GM18951 (cell line): Measurements from ENCODE around the gene VILL.

Source experiments
- POLR2A ChIP-seq: IDR thresholded peaks from 4 replicates; pipeline ENCODE4 v1.6.1; 2011; ENCODE audit warnings: mild to moderate bottlenecking; ENCODE audit not compliant: insufficient read length, insufficient read depth; ENCODE audit errors: extremely low read depth
- in situ Hi-C: fragments of 300-500 bp; cut with MboI; formaldehyde crosslinking; loops from one replicate; pipeline ENCODE4 v1.12.0; 2022; ENCODE audit warnings: low sequenced_read_pairs, mixed read lengths, inconsistent platforms; ENCODE audit not compliant: unreplicated experiment

VILL gene

DNA sequence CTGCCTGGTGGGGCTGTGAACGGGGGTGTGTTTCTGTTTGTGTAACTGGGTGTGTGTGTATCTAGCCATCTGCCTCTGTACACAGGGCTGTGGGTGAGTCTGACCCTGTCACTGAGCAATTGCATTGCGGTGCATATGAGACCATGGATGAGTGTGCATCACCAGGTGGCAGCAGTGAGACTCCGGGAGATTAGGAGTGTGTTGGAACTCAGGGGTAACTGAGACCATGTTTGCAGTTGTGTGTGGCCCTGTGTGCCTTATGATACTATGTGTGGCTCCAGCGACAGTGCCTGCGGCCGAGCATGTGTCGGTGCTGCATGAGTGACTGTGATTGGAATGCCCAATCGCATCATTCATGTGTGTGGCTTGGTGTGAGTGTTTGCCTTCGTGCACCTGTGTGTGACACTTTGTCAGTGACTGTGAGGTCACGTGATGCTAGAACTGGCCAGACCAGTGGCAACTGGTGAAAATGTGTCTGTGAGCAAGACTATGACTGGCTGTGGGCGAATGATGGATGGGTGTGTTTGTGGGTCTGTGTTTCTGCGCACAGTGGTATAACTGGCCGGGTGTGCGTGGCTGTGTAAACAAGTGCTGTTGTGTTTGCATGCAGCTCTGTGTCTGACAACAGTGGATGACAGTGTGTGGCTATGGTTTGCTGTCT, 14.0 kb downstream of the VILL start:
- no peak for TF ChIP-seq POLR2A
- in situ Hi-C loops: no loop called here

- in situ Hi-C loops: no loop called here
- no peak for TF ChIP-seq POLR2A
Observed at GRCh38 chr3:38005076-38006020, 14.8 kb downstream of the VILL start.

DNA sequence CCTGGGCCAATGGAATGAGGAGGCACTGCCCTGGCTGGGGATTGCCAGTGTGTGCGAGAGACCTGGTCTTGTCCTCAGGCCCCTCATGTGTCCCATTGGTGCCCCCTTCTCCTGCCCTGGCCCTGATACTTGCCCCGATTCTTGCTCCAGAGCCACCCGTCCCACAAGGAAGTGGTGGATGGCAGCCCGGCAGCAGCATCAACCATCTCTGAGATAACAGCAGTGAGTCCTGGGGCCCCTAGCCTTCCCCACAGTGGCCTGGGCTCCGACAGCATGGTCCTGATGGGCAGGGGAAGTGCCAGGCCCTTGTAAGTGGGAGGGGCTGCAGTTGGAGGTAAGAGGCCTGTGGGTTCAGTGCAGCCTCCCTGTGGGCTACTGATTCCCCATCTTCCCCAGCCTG, 15.4 kb downstream of the VILL start:
- no peak for TF ChIP-seq POLR2A
- in situ Hi-C loops: no loop called here

DNA sequence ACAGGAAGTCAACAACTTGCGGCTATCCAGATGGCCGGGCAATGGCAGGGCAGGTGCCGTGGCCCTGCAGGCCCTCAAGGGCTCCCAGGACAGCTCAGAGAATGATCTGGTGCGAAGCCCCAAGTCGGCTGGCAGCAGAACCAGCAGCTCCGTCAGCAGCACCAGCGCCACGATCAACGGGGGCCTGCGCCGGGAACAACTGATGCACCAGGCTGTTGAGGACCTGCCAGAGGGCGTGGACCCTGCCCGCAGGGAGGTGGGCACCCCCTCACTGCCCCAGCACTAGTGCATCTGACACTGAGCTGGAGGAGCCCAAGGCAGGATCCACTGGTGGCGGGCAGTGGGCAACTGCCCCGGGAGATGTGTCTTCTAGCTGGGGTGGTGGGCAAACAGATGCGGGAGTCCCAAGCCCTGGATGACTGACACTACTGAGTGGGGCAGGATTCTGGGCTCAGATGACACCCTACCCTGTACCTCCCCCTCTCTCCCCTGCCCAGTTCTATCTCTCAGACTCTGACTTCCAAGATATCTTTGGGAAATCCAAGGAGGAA, 15.9 kb downstream of the VILL start:
- TF ChIP-seq POLR2A: no peak
- in situ Hi-C loops: no loop called here

DNA sequence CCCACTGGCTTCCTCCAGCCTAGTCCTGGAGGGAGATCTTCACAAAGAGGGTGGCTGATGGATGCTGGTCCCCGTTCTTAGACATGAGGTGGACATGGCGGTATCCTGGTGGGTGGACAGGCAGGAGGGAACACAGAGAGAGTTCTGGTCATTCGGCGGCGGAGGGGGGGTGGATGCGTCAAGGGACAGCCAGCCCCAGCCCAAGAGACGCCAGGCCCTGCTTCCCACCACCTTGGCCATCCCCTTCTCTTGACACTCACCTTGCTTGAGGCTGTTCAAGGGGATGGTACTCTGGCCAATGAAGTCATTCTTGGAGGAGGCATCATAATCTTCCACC, 17.1 kb downstream of the VILL start:
- in situ Hi-C loops: no loop called here
- no peak for TF ChIP-seq POLR2A

- in situ Hi-C loops: no loop called here
- no peak for TF ChIP-seq POLR2A
Observed at GRCh38 chr3:38008191-38008701, 17.7 kb downstream of the VILL start.

GRCh38 chr3:38008971-38009580, 18.5 kb downstream of the VILL start:
- in situ Hi-C loops: no loop called here
- TF ChIP-seq POLR2A: no peak

- no peak for TF ChIP-seq POLR2A
- in situ Hi-C loops: no loop called here
Observed at GRCh38 chr3:38009807-38010591, 19.4 kb downstream of the VILL start.

DNA sequence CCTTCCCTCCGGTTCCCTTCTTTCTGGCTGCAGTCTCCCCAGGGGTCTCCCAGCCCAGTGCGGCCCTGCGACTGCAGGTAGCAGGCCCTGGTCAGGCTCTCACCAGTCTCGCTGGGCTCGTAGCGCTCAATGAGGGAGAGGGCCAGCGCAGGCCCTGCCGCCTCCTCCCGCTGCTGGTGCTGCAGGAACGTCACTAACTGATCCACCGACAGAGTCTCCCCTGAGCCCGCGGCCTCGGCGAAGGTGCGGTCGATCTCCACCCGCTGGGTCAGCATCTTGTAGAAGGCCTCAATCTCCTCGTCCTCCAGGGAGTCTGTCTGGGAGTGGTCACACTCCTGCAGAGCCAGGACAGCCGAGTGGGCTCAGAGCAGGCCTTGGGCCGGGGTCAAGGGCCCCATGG, 20.5 kb downstream of the VILL start:
- in situ Hi-C loops: no loop called here

GRCh38 chr3:38015485-38015884, 24.9 kb downstream of the VILL start:
- in situ Hi-C loops: no loop called here
- TF ChIP-seq POLR2A: no peak

More for the DNA sequence above, 20.5 kb downstream of the VILL start:
- TF ChIP-seq POLR2A: no peak

DNA sequence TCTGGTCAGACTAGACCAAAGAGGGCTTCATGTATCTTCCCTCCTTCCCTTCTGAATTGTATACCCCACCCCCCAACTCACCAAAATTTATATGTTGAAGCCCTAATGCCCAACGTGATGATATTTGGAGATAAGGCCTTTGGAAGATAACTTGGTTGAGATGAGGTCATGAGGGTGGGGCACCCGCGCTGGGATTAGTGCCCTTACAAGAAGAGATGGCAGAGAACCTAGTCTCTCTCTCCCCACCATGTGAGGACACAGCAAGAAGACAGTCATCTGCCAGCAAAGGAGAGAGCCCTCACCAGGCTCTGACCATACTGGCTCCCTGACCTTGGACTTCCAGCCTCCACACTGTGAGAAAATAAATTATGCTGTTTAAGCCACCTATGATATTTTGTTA, 25.4 kb downstream of the VILL start:
- TF ChIP-seq POLR2A: no peak
- in situ Hi-C loops: no loop called here

DNA sequence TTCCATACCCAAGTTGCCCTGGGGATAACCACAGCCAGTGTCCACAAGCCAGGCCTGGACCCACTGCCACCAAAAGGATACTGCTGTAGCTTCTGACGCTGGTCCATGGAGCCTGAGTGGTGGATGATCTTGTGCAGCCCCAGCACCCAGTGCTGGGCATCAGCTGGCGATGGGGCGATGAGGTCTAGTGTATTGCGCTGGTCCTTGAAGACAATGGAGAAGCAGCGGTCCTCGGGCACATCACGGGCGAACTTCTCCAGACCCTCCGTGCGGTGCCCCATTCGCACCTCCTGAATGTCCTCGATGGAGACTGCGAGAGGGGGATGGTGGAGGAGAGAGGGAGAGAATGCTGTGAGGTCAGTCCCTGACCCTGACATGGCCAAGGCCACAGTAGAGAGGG, 25.8 kb downstream of the VILL start:
- TF ChIP-seq POLR2A: no peak
- in situ Hi-C loops: no loop called here
